Esophagus squamous epithelium (tissue), 5 donors: Measurements from ENCODE around the gene MICB. TPM values are rescaled to one million over a fixed set of nuclear protein-coding genes. Genes with fewer than 3 reads are reported as not detected.
"Not testable (repeated sequence)": the region's sequence is repeated elsewhere in the genome, so short reads cannot be mapped to it uniquely, and the experiment has no call there.

Source experiments
- DNase-seq: peaks from one replicate; lab custom pipeline; 2025; lab: John Stamatoyannopoulos, UW
- H3K27ac ChIP-seq, 4 donors: fragments of 200-600 bp; sonication (generic); one replicate each; pipeline ENCODE4 v1.5.1; 2016 to 2019; ENCODE audit warnings: mild to moderate bottlenecking in 1 of 4
- H3K27me3 ChIP-seq, 4 donors: fragments of 200-600 bp; sonication (generic); 1 replicate in 3 of 4; 2 replicates in 1 of 4; pipeline versions ENCODE4 v1.5.1 to v1.6.0; 2017 to 2021; ENCODE audit warnings: antibody characterized with exemption in 1 of 4
- H3K36me3 ChIP-seq, 3 donors: fragments of 200-600 bp; sonication (generic); one replicate each; pipeline ENCODE4 v1.5.1; 2016 to 2019
- H3K4me1 ChIP-seq, 3 donors: fragments of 200-600 bp; sonication (generic); one replicate each; pipeline ENCODE4 v1.5.1; 2017 to 2019
- H3K4me3 ChIP-seq, 4 donors: fragments of 200-600 bp; sonication (generic); 1 replicate in 3 of 4; 2 replicates in 1 of 4; pipeline ENCODE4 v1.5.1; 2016 to 2019; ENCODE audit warnings: mild to moderate bottlenecking in 2 of 4, moderate library complexity in 1 of 4
- H3K9me3 ChIP-seq, 3 donors: fragments of 200-600 bp; sonication (generic); one replicate each; pipeline ENCODE4 v1.5.1; 2016 to 2019
- CTCF ChIP-seq, 6 experiments: fragments of 450-650 bp in 4 of 6; fragments of 200-600 bp in 2 of 6; sonication (generic) in 2 of 6; IDR thresholded peaks; one replicate each; pipeline ENCODE4 v1.5.1; 2016 to 2019; ENCODE audit warnings: antibody characterized with exemption in 6 of 6, mild to moderate bottlenecking in 4 of 6, moderate library complexity in 4 of 6
- POLR2A ChIP-seq, 4 donors: fragments of 450-650 bp; IDR thresholded peaks; one replicate each; pipeline ENCODE4 v1.6.1; 2017; ENCODE audit warnings: antibody characterized with exemption in 4 of 4, mild to moderate bottlenecking in 4 of 4, moderate library complexity in 3 of 4
- WGBS, 2 donors: methylation state at CpG; one replicate each; pipeline ENCODE4 v1.1.5; 2018; 5-methylcytosine and 5-hydroxymethylcytosine counted together
- intact Hi-C: fragments of 100-400 bp; cut with DNase I; formaldehyde crosslinking; loops from one replicate; pipeline ENCODE4 v1.15.0; 2022
- total RNA-seq, 4 donors: library from RNA; depleted of rRNA; stranded (reverse); fragments of >200 nt; gene quantifications; one replicate each; pipeline ENCODE4 v1.1.0, GENCODE V29; 2016
- donor health status: DM: yes; HTN: yes; CAD: no.

Gene MICB
- total RNA-seq, 4 donors from 2014 or later, result 0.23 to 2.6 (median 2.1) TPM

GRCh38 chr6:31489086-31489485 lies 8.9 kb upstream of the MICB start:
- Histone ChIP-seq H3K27ac (no peak overlapping the region), H3K9me3 (no peaks in the 10 kb centered on the region), H3K27me3 (peaks cover 0 to 6% (median 0%) of the 10 kb centered on the region in 4 donors), H3K36me3 (no peaks in the 10 kb centered on the region), H3K4me3 (no peak overlapping the region), H3K4me1 (peaks cover 0 to 24% (median 3%) of the 10 kb centered on the region in 3 donors)
- no peak for TF ChIP-seq CTCF (IDR thresholded peaks at IDR 0.05)
- no peak for TF ChIP-seq POLR2A (IDR thresholded peaks at IDR 0.05)
- DNase-seq, result no peak
- intact Hi-C loops, result no loop called here
- 76 to 83% methylated on average over 4 of the region's 4 CpGs for WGBS, 2 donors

- H3K27me3 ChIP-seq, result peaks cover 0 to 14% (median 0%) of the 10 kb centered on the region in 4 donors
- intact Hi-C loops, result no loop called here
- no peaks in the 10 kb centered on the region for H3K9me3 ChIP-seq
- H3K4me1 ChIP-seq, result peaks cover 0 to 36% (median 3%) of the 10 kb centered on the region in 3 donors
- 56 to 69% methylated on average over 10 to 13 of the region's 16 CpGs for WGBS, 2 donors
- H3K4me3 ChIP-seq, result no peak overlapping the region
- no peaks in the 10 kb centered on the region for H3K36me3 ChIP-seq
- no peak overlapping the region for H3K27ac ChIP-seq
- TF ChIP-seq POLR2A (IDR thresholded peaks at IDR 0.05), result no peak
- DNase-seq, result no peak
Observed at GRCh38 chr6:31490115-31490873, 7.7 kb upstream of the MICB start.

DNA sequence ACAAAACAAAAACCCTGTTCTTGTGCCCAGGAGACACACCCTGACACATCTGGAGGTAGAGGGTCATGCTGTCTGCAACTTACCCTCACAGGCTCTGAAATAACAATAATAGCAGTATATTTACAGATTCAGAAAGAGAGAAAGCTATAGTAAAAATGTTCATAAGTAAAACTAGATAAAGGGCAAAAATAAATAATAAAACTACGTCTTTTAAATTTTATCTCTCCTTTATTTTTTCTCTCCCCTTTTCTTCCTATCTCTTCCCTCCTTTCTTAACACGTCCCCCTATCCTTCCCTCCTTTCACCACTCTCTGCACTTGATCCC lies 4.4 kb upstream of the MICB start:
- H3K36me3 ChIP-seq, DNase-seq, intact Hi-C loops, H3K9me3 ChIP-seq: not testable (repeated sequence)
- Histone ChIP-seq H3K27ac (peak overlapping the region in 3 of 4 donors; percentile 82 to 90 (median 83)), H3K27me3 (peaks cover 0 to 41% (median 0%) of the 10 kb centered on the region in 4 donors), H3K4me1 (peaks cover 0 to 67% (median 8%) of the 10 kb centered on the region in 3 donors), H3K4me3 (peak overlapping the region in 3 of 4 donors; percentile 48 to 75 (median 56))
- 0 to 5% methylated on average over 2 of the region's 2 CpGs for WGBS, 2 donors

GRCh38 chr6:31493875-31494694 lies 3.9 kb upstream of the MICB start:
- peaks cover 4 to 73% (median 12%) of the 10 kb centered on the region in 3 donors for H3K4me1 ChIP-seq
- intact Hi-C loops, result no loop called here
- no peaks in the 10 kb centered on the region for H3K9me3 ChIP-seq
- H3K4me3 ChIP-seq, result peak overlapping the region; percentile 34 to 75 (median 52)
- WGBS, 2 donors, result 0 to 1% methylated on average over 7 to 18 of the region's 58 CpGs
- peak overlapping the region; percentile 64 to 90 (median 82) for H3K27ac ChIP-seq
- peak; percentile 68 to 89 (median 76) for TF ChIP-seq CTCF (IDR thresholded peaks at IDR 0.05)
- TF ChIP-seq POLR2A (IDR thresholded peaks at IDR 0.05), result peak in 1 of 4 donors; percentile 16
- H3K36me3 ChIP-seq, result no peaks in the 10 kb centered on the region
- peaks cover 0 to 46% (median 0%) of the 10 kb centered on the region in 4 donors for H3K27me3 ChIP-seq
- DNase-seq, result no peak

GRCh38 chr6:31495580-31495979 lies 2.4 kb upstream of the MICB start:
- WGBS, 2 donors, result 43 to 58% methylated on average over 2 of the region's 2 CpGs
- peak overlapping the region in 1 of 4 donors; percentile 83 for H3K27ac ChIP-seq
- H3K4me3 ChIP-seq, result peak overlapping the region in 2 of 4 donors; percentile 56 to 75
- peaks cover 0 to 52% (median 0%) of the 10 kb centered on the region in 4 donors for H3K27me3 ChIP-seq
- no peak for TF ChIP-seq CTCF (IDR thresholded peaks at IDR 0.05)
- no peak for TF ChIP-seq POLR2A (IDR thresholded peaks at IDR 0.05)
- H3K9me3 ChIP-seq, result no peaks in the 10 kb centered on the region
- intact Hi-C loops, result loop anchor here (5.0 kb wide), 1 partner anchor 52 kb away; the partner anchor contains the start of genes ATP6V1G2 and NFKBIL1
- DNase-seq, result no peak
- no peaks in the 10 kb centered on the region for H3K36me3 ChIP-seq
- peaks cover 4 to 75% (median 12%) of the 10 kb centered on the region in 3 donors for H3K4me1 ChIP-seq

DNA sequence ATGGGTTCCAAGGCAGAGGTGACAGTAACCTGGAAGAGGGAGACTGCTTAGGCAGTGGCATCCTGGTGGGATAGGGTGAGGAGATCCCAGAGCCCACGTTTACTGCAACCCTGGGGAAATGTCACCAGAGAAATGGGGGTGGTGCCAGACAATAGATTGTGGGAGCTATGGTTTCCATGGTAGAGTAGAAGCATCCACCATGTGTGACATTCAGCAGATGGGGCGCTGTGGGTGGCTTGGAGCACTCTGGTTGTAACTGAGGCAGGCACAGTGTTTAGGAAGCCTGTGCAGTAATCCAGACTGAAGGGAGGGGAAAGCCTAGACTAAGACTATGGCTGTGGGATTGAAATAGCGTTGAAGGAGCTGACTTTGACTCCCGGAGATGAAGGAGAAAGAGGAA lies 1.1 kb upstream of the MICB start:
- H3K36me3 ChIP-seq, H3K4me3 ChIP-seq, DNase-seq, H3K9me3 ChIP-seq: not testable (repeated sequence)
- intact Hi-C loops, result loop anchor here (5.0 kb wide), 1 partner anchor 50 kb away; the partner anchor contains the start of genes ATP6V1G2 and NFKBIL1
- Histone ChIP-seq H3K27ac (peak overlapping the region in 1 of 4 donors; percentile 73), H3K4me1 (peaks cover 4 to 72% (median 12%) of the 10 kb centered on the region in 3 donors), H3K27me3 (peaks cover 0 to 56% (median 0%) of the 10 kb centered on the region in 4 donors)
- WGBS, 2 donors, result 32 to 48% methylated on average over 4 of the region's 4 CpGs
